Fibroblast of lung (primary cell): ENCODE results near the gene CORO1C. TPM values are rescaled to one million over a fixed set of nuclear protein-coding genes. Genes with fewer than 3 reads are reported as not detected.

Source experiments
- DNase-seq, 2 donors: peaks; one replicate each; pipeline versions ENCODE4 v3.0.0 to v3.0.0-alpha.2; 2010; ENCODE audit warnings: low read depth in 2 of 2
- H2AFZ ChIP-seq: 2 replicates; pipeline ENCODE4 v1.5.1; 2012; ENCODE audit warnings: low read length, control low read depth, inconsistent platforms
- H3K27ac ChIP-seq: 2 replicates; pipeline ENCODE4 v1.5.1; 2011; ENCODE audit warnings: low read length, control low read depth; ENCODE audit not compliant: insufficient read depth
- H3K27me3 ChIP-seq: 2 replicates; pipeline ENCODE4 v1.5.1; 2011; ENCODE audit warnings: mild to moderate bottlenecking, low read length; ENCODE audit not compliant: control insufficient read depth, insufficient read depth
- H3K36me3 ChIP-seq: 2 replicates; pipeline ENCODE4 v1.5.1; 2011; ENCODE audit warnings: low read length; ENCODE audit not compliant: control insufficient read depth, insufficient read depth
- H3K4me1 ChIP-seq: 2 replicates; pipeline ENCODE4 v1.5.1; 2011; ENCODE audit warnings: low read length; ENCODE audit not compliant: control insufficient read depth, insufficient read depth; ENCODE audit errors: extremely low read depth
- H3K4me2 ChIP-seq: 2 replicates; pipeline ENCODE4 v1.5.1; 2011; ENCODE audit warnings: low read length, control low read depth; ENCODE audit not compliant: insufficient read depth; ENCODE audit errors: extremely low read depth
- H3K4me3 ChIP-seq, 4 experiments: fragments of 200-600 bp in 1 of 4; sonication (generic) in 1 of 4; replicated peaks in 1 of 4; 2 replicates each; pipeline ENCODE4 v1.5.1; 2011 to 2016; ENCODE audit warnings: low read length in 4 of 4, low read depth in 3 of 4, mild to moderate bottlenecking in 3 of 4, control low read depth in 2 of 4, inconsistent platforms in 1 of 4, mixed read lengths in 1 of 4; ENCODE audit not compliant: insufficient read depth in 1 of 4; ENCODE audit errors: control extremely low read depth in 1 of 4
- H3K79me2 ChIP-seq: 2 replicates; pipeline ENCODE4 v1.5.1; 2012; ENCODE audit warnings: mild to moderate bottlenecking, low read length, inconsistent platforms; ENCODE audit not compliant: control insufficient read depth, insufficient read depth
- H3K9ac ChIP-seq: 2 replicates; pipeline ENCODE4 v1.5.1; 2011; ENCODE audit warnings: mild to moderate bottlenecking, low read length, control low read depth; ENCODE audit not compliant: insufficient read depth
- H3K9me3 ChIP-seq: 2 replicates; pipeline ENCODE4 v1.5.1; 2012; ENCODE audit warnings: low read depth, low read length; ENCODE audit not compliant: control insufficient read depth, insufficient read depth
- H4K20me1 ChIP-seq: 2 replicates; pipeline ENCODE4 v1.5.1; 2011; ENCODE audit warnings: low read length; ENCODE audit not compliant: control insufficient read depth, insufficient read depth; ENCODE audit errors: extremely low read depth
- EZH2 ChIP-seq: IDR thresholded peaks from 2 replicates; pipeline ENCODE4 v1.5.1; 2012; ENCODE audit warnings: low read length, control low read depth, mild to moderate bottlenecking; ENCODE audit errors: missing control alignments
- polyA plus RNA-seq, 2 donors: library from polyadenylated mRNA; depleted of rRNA in 1 of 2; stranded (reverse) in 1 of 2; unstranded in 1 of 2; fragments of >200 nt; gene quantifications; 2 replicates each; pipeline ENCODE4 v1.2.1, GENCODE V29; 2011 to 2012; ENCODE audit warnings: missing spikeins in 1 of 2
- total RNA-seq: library from RNA; depleted of rRNA; stranded (reverse); fragments of >200 nt; gene quantifications from 2 replicates; pipeline ENCODE4 v1.2.1, GENCODE V29; 2014
- TF ChIP-seq, protein P1 (sequence below), 2 donors: IDR thresholded peaks in 1 of 2; conservative IDR thresholded peaks in 1 of 2; 1 replicate in 1 of 2; 2 replicates in 1 of 2; pipeline ENCODE4 v1.5.1; 2011 to 2012; ENCODE audit warnings: low read length in 2 of 2, control low read depth in 1 of 2, inconsistent platforms in 1 of 2, low read depth in 1 of 2, mild to moderate bottlenecking in 1 of 2

Gene CORO1C
- total and polyA plus RNA-seq, 2 donors (not counting 1 experiment from before 2014, with no cell fraction given), result 288 to 542 TPM

DNA sequence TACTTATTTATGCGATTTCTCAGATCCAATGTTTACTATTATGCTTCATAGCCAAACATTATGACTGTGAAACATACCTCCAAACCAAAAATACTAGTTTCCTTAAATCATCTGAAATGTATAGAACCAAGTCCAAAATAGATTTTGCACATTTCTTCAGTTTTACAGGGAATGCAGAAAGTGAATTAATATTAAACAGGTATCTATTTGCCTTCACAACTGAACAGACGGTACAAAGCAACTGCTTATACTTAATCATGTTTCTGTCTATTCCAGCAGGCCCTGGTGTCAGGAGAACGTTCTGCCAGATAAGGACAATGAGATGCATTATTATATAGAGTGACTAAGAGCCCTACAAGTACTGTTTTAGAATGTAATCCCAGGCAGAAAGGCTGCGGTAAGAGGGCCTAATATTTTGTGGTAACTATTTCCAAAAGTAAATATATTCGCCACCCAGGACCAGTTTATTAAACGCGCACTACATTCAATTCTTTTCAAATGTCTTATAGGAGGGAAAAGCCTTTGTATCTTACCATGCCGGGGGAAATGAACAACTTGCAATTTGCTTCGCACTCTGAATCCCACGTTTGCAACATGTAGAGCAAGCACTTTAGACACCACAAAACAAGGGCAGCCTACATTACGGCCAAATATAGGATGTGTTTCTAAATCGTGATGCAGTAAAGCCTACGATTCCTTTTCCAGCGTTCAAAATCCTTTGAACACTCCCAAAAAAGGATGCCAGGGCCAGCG, 1.5 kb downstream of the CORO1C start:
- no peaks in the 10 kb centered on the region for H3K27me3 ChIP-seq
- H4K20me1 ChIP-seq, result peaks cover 7% of the 10 kb centered on the region
- no peaks in the 10 kb centered on the region for H3K36me3 ChIP-seq
- no peaks in the 10 kb centered on the region for H3K9me3 ChIP-seq
- H3K79me2 ChIP-seq, result peaks cover 65% of the 10 kb centered on the region
- peak; percentile 62 to 85 for DNase-seq
- H3K27ac ChIP-seq, result peak overlapping the region; percentile 99
- no peak overlapping the region for H2AFZ ChIP-seq
- peak overlapping the region; percentile 98 for H3K4me2 ChIP-seq
- H3K4me3 ChIP-seq, result peak overlapping the region; percentile 73 to 97 (median 94)
- H3K9ac ChIP-seq, result peak overlapping the region; percentile 98
- TF ChIP-seq EZH2, result no peak
- TF ChIP-seq, protein P1, sequence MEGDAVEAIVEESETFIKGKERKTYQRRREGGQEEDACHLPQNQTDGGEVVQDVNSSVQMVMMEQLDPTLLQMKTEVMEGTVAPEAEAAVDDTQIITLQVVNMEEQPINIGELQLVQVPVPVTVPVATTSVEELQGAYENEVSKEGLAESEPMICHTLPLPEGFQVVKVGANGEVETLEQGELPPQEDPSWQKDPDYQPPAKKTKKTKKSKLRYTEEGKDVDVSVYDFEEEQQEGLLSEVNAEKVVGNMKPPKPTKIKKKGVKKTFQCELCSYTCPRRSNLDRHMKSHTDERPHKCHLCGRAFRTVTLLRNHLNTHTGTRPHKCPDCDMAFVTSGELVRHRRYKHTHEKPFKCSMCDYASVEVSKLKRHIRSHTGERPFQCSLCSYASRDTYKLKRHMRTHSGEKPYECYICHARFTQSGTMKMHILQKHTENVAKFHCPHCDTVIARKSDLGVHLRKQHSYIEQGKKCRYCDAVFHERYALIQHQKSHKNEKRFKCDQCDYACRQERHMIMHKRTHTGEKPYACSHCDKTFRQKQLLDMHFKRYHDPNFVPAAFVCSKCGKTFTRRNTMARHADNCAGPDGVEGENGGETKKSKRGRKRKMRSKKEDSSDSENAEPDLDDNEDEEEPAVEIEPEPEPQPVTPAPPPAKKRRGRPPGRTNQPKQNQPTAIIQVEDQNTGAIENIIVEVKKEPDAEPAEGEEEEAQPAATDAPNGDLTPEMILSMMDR (conservative IDR thresholded peaks at IDR 0.05 in 1 of 2, IDR thresholded peaks at IDR 0.05 in 1 of 2; ENCODE audit: low read depth in 1 of 2, low read length in 2 of 2), result no peak
- H3K4me1 ChIP-seq, result peaks cover 20% of the 10 kb centered on the region

DNA sequence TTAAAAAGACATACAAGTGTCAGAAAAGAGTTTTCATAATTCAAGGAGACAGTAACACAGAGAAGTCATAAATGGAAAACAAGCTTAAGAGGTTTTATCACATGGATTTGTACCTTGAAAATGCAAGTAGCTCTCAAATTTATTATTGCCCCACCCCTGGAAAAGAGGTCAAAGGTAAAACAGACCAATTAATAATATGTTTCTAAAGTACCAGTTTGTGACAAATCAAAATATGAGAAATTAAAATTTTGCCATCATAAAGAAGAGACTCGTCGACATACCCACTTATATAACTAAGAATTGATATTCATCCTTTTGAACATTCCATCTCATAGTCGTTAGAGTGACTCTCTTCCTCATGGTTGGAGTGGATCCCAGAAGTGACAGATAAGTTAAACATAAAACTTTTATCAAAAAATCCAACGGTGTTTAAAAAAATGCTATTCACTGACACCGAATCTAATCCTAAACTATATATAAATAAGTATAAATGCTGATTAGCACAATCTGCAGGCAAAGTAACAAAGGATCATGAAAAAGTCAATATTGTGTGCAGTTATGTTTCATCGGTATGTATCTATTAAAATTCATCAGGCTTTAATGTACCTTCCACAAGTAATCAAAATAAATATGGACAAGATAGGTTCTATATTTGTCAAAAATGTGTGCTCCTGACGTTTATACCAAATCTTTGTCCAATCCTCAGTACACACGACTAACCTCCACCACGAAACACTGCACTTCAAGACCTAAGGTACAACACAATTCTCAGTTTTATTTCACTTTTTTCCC, 2.3 kb downstream of the CORO1C start:
- H3K4me1 ChIP-seq, result peaks cover 26% of the 10 kb centered on the region
- DNase-seq, result peak in 1 of 2 donors; percentile 59

More for the DNA sequence above, 2.3 kb downstream of the CORO1C start:
- Histone ChIP-seq H2AFZ (no peak overlapping the region), H3K27me3 (no peaks in the 10 kb centered on the region), H4K20me1 (peaks cover 7% of the 10 kb centered on the region), H3K79me2 (peaks cover 73% of the 10 kb centered on the region), H3K4me2 (peak overlapping the region; percentile 98), H3K36me3 (no peaks in the 10 kb centered on the region), H3K9ac (peak overlapping the region; percentile 98), H3K27ac (peak overlapping the region; percentile 99), H3K9me3 (no peaks in the 10 kb centered on the region), H3K4me3 (peak overlapping the region; percentile 73 to 97 (median 94))
- TF ChIP-seq, protein P1 (conservative IDR thresholded peaks at IDR 0.05 in 1 of 2, IDR thresholded peaks at IDR 0.05 in 1 of 2; ENCODE audit: low read depth in 1 of 2, low read length in 2 of 2), result no peak
- TF ChIP-seq EZH2, result no peak
